Putamen (tissue), 1 donor: ENCODE measurements around the gene CFL1.
A peak's percentile ranks its signal among the peaks of the same experiment; 100 is the strongest.
"Not testable (repeated sequence)": the region's sequence is repeated elsewhere in the genome, so short reads cannot be mapped to it uniquely, and the experiment has no call there.

Source experiments
- DNase-seq: peaks from one replicate; pipeline ENCODE4 v3.0.0-alpha.2; 2016; ENCODE audit warnings: low spot score

The CFL1 gene

DNA sequence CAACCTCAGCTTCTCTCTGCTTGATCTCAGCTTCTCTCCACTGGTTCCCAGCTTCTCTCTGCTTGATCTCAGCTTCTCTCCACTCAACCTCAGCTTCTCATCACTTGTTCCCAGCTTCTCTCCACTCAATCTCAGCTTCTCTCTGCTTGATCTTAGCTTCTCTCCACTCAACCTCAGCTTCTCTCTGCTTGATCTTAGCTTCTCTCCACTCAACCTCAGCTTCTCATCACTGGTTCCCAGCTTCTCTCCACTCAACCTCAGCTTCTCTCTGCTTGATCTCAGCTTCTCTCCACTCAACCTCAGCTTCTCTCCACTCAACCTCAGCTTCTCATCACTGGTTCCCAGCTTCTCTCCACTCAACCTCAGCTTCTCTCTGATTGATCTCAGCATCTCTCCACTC, 25.7 kb downstream of the CFL1 start:
- not testable (repeated sequence) for DNase-seq

DNA sequence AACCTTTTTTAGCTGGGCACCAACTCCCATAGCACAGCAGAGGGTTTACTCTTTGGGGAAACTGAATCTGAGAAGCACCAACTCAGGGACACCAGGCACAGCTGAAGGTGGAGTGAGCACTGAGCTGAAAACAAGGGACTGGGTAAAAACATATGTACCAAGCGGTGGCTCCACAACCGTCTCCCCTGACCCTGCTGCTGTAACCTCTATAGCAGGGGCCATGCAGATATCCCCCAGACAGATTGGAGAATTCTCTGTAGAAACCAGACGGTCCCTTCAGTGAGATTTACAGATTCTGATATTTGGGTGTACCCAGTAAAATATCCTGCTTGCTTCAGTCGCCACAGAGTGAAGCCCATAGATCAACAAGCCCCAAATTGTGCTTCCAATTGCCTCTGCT, 28.5 kb downstream of the CFL1 start:
- DNase-seq = no peak

DNA sequence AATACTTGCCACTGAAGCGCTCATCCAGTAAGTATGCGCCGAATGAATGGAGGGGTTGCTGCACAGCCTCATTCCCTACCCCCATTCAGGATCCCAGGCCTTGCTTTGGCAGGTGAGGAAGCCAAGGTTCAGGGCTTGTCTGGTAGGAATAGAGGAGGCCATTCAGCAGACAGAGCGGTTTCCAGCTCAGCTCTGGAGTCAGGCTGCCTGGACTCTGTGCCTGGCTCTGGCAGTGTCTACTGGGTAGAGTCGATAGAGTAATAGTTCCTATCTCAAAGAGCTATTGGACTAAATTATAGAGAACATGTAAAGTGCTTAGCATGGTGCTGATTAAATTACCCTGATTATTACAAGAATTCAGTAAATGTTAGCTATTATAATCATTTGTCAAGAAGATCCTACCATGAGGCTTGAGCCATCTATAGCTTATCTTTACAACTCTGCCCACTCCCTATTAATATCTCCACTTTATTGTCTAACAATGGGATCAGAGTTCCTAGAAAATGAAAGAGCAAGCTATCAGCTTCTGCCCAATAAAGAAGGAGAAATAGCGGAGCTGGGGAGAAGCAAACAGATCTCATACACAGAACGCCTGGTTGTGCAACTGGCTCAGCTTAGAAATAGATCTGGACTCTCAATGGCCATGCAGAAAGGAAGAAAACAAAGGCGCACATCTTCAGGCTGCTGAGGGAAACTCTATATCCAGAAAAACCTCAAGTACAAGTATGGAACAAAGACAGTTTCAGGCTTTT, 30.8 kb downstream of the CFL1 start:
- DNase-seq = no peak

DNA sequence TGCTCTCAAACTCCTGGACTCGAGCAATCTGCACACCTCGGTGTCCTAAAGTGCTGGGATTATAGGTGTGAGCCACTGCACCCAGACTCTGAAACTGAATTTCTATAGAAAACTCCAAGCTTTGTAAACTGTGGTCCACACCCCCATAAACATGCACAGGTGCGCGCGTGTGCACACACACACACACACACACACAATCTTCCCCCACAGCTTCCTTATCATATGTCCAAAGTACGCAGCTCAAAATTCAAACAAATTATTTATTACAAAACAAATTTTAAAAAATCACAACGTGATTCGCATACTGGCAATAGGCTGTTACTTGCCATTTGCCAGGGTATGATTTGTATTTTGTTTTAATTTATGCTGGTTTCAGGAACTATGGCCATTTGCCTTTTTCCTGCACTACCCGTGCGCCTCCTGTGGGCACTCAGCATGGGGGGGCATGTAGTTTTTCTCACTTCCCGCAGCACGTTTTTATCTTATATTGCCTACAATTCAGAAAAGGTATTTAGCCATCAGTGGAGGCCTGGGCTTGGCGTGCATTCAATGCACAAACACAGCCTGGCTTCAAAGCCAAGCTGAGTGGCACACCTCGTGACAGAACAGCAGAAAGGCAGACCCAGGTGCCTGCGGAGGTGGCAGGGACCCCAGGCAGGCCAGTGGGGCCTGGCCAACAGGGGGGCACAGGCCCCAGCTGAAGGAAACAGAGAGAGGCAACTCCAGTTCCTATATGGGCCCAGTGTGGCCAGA, 35.0 kb downstream of the CFL1 start:
- DNase-seq = no peak

DNA sequence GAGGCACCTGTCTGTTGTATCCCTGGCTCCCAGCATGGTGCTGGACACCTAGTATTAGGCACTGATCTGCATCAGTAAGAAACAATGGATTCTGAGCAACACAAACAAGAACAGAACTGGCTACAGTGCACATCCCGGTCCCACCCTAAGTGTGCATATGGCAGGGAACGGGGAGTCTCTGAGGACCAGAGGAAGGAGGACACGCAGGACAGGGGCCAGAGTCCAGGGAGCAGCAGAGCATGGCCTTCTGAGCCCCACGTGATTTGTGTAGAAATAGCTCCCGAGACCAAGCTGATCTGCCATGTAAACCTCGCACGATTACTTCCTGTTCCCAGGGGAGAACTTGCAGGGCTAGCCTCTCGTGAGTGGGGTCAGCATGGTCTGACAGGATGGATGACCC, 36.9 kb downstream of the CFL1 start:
- DNase-seq = no peak

DNA sequence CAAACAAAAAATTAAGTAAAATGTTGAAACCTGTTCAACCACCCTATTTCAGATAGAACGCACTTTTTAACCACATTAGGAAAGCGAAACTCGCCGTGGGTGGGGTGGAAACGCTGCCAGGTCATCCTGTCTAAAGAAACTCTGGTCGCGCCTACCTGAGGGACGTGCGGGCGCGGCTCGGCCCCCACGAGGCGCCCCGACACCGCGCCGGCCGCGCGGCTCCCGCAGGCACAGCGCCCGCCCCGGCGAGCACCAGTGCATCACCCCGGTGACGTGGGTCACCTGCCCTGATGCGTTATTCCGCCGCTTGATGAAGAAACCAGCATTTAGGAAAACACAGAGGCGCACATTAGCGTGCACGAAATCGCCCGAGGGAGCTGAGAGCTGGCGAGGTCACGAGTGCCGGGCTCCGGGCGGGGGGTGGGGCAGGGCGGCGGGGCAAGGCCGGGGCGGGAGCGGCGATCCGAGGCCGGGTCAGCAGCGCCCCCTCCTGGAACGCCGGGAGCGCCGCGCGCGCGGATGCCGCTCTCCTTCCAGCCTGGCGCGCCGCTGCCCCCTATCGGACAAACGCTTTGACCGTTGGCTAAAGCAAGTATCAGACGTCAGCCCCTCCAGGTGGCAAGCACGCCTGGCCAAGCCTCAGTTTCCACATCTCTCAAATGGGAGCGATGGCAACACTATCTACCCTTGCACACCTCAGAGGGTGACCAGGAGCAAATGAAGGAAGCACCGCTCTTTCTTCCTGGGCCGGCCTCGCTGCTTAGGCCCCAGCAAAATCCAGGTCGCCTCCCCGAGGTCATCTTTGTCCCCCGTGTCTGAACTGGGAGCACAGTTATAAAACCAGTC, 39.9 kb downstream of the CFL1 start:
- peak; percentile 87 for DNase-seq

DNA sequence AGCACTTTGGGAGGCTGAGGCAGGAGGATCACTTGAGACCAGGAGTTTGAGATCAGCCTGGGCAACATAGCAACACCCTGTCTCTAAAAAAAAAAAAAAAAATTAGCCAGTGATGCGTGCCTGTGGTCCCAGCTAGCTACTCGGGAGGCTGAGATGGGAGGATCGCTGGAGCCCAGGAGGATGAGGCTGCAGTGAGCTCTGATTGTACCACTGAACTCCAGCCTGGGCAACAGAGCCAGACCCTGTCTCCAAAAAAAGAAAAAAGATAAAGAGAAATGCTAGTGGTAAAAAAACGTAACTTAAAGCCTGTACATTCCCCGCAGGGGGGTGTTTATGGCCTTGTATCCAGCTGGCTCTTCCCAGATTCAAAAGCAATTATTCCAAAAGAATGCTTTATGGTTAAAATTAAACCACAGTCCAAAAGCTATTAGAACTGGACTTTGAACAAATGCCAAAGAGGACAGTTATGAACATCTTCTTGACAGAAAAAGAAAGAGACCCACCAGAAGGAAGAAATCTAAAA, 40.6 kb downstream of the CFL1 start:
- DNase-seq = no peak

DNA sequence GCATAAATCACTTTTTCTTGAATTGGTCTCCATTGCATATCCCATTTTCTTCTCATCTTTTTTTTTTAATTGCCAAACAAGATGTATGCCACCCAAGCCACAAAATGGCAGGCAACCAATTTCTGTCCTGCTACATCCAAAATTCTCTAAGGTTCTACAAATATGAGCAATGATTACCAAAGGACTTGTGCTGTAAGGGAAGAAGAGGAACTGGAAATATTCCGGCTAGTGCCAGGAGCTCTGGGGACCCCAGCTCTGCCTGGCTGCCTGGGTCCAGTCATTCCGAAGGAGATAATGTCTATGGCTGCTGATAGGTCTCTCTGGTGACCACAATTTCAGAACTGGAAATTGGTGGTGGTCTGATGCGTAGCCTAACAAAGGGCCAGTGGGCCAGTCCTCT, 41.3 kb downstream of the CFL1 start:
- DNase-seq = no peak

DNA sequence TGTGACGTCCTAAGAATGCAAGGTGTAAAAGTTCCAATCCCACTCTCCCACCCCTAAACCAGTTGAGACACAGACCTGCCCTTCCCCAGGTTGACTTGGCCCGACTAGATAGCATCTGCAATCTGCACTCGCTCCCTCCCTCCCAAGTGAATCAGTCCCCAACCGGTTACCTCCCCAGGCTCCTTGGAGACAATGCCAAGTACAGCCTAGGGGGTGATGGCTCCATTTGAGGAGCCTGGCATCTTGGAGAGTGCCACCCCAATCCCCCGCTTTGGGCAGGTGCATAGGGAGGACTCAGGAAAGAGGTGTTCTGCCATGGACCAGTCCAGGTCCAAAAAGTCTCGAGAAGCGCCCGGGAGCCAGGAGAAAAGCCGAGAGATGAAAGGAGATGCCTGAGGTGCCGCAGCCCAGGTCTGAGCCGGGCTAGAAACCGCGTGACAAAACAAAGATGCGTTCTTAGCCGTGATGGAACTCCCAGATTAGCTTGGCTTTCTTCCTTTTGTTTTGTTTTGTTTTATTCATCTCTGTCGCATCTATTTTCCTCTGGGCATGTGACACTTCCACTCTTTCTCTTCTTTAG, 42.9 kb downstream of the CFL1 start:
- DNase-seq = no peak

DNA sequence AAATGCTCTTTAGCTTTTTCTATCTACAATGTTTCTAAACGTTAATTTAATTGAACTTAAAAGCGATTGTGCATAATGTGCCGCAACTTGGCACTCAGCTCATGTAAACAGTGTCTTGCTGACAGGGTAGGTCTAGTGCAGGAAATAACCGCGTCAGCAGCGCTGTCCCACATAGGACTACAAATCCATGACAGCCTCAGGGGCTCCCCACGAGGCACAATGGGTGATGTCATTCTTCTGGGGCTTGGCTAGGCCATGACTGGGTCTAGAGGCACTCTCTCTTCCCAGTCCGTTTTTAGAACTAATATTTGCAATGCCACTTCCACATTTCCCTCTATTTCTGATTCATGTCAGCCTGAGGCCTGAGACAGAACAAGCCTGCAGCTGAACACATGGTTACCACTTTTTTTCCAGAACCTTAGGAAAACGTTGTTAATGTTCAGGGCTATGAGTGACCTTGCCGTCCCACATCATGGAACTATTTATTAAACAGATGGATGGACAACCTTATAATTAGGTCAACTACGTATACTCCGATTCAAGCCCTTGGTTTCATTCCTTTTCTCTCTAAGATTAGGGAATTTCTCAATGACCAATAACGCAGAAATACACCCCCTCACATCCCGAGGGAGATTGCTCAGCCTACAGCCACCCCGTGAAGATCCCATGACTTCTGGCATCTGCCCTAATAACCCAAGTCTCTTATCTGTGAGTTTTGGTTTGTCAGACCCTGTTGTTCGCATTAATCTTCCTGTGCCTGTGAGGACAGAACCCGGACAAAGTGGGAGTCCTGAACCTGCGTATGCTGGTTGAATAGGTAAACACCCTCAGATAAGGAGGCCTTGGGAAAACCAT, 43.6 kb downstream of the CFL1 start:
- DNase-seq = no peak

DNA sequence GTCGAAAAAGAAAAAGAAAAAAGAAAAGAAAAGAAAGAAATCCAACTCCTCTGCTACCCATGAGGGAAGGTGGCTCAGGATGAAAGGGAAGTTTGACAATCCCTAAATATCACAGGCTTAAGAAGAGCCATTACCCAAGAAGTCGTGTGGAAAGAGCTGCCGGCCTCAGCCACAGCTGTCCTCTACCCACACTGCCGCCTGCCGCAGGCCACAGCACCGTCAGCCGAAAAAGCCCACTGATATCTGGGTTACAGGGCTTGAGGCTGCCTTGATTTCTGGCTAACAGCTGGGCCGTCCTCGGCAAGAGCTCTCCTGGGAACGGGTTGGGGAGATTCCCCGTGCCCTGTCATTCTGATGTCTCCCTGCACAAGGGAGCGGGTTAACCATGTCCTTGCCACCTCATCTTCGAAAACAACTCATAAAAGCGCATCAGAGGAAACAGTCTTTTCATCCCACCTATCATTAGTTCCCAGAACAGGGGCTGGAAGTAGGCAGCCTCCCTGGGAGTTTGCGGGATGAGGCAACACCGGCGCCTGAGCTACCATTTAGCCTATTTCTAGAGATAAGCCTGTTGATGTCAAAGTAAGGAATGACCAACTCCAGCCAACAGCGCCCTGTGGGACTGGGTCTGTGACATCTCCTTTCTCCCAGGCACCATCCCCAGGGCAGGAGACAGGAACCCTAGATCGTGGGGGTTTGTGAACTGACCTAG, 46.1 kb downstream of the CFL1 start:
- no peak for DNase-seq

DNA sequence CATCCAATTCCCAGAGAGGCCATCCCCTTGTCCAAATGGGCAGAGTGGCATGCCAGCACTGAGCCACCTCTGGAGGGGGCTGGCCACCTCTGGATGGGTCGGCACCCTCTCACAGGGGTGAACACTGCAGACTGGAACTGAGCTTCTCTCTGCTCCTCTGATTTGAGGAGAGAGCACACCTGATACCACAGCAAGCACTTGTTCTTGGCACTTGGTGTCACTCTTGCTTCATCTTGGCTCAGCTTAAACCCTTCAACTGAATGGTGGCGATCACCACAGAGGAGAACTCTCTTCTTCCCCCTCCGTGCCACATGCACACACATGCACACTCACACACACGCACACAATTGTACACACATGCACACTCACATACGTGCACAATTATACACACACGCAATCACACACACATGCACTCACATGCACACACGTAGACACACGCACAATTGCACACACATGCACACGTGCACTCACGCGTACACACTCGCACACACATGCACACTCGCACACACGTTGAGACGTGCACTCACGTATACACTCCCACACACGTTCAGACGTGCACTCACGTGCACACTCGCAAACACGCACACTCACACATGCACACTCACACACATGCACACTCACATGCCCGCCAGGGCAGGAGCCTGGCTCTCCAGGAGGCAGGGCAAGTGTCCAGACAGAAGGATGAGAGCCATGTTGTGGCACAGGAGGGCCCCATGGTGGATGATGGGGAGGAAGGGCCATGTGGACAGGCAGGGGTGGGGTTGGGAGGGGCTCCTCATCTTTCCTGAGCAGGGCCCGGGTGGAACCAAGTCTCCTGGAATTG, 47.7 kb downstream of the CFL1 start:
- DNase-seq = no peak

DNA sequence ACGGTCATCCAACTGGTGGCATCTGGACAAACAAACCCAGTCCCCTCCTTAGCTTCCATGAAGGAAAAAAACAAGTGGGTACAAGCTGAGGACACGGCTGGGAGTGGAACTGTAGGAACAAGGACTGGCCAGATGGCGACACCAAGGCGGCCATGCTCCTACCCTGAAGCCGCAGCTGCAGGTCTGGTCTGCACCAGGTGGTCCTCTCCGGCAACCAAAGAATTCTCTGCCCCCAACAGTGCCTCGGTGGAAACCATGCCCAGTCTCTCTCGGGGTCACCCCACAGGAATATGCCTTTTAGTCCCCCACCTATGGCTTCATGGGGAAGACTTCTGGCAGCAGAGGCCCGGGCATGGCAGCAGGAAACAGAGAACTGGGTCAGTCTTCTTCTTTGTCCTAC, 48.5 kb downstream of the CFL1 start:
- no peak for DNase-seq

DNA sequence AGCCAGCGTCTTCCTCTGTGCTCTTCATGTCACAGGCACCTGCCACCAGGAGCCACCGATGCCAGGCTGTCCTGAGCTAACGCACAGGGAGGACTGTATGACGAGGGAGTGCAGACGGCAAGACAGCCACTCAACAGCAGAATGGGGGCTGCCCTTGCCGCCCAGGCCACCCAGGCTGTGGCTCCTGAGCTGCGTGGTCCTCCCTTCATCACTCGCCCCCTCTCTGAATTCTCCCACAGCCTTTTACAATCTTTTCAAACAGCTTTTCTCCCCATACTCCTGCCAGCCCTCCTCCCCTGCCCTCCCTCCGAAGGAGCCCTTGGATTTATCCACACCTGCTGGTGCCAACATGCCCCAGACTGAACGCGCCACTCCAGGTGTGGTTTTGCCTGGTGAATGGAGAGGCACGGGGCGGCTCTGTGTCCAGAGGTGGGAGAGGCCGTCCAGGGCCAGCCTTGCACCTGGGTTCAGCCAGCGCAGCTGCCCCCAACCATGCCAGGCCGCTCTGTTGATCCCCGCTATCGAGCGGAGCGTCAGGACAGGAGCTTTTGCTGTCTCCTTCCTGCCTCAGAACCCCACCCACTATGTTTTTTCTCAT, 49.1 kb downstream of the CFL1 start:
- no peak for DNase-seq

DNA sequence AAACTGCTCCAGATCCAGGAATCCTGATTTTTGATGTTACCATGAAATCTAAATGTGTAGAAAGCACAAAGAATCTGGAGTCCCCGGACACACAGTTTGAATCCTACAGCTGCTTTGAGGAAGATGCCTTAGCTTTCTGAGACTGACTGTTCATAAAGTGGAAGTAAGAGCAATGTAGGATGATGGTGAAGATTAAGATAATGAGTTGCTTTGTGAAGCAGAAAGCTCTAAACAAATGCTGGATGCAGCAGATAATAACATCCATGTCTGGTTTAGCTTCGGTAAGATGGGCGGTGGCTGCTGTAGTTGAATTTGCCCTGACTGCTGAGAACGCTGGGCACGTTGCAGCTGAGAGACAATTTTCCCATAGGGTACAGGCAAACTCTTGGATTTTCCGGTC, 51.0 kb downstream of the CFL1 start:
- DNase-seq = no peak
